AG04450 (cell line): ENCODE data around the gene MTUS2. TPM values are rescaled to one million over a fixed set of nuclear protein-coding genes. Genes with fewer than 3 reads are reported as not detected.

Experiments
- CTCF ChIA-PET: fragments of 300-600, 350-600 bp; formaldehyde crosslinking; extraction: SDS; loops from one replicate; lab custom pipeline; 2022; ENCODE audit warnings: antibody characterized with exemption, inconsistent platforms; lab: Charles Lee
- POLR2A ChIA-PET: fragments of 350-600 bp; formaldehyde crosslinking; extraction: SDS; loops from one replicate; lab custom pipeline; 2021; ENCODE audit warnings: antibody characterized with exemption, inconsistent platforms; lab: Yijun Ruan, JAX
- DNase-seq: peaks from one replicate; pipeline ENCODE4 v3.0.0-alpha.2; 2011; ENCODE audit warnings: low read depth, low spot score
- H3K27ac ChIP-seq: one replicate; pipeline ENCODE4 v1.5.1; 2012; ENCODE audit warnings: low read depth, low read length, control low read depth
- H3K27me3 ChIP-seq: one replicate; pipeline ENCODE4 v1.6.0; 2012; ENCODE audit warnings: low read length; ENCODE audit not compliant: control insufficient read depth, insufficient read depth
- H3K4me3 ChIP-seq: 2 replicates; pipeline ENCODE4 v1.5.1; 2011; ENCODE audit warnings: mild to moderate bottlenecking, low read depth, low read length, control low read depth
- H3K9me3 ChIP-seq: 2 replicates; pipeline ENCODE4 v1.5.1; 2012; ENCODE audit warnings: low read length; ENCODE audit not compliant: control insufficient read depth, insufficient read depth
- polyA plus RNA-seq: library from polyadenylated mRNA; depleted of rRNA; stranded (reverse); fragments of >200 nt; gene quantifications from 2 replicates; pipeline ENCODE4 v1.2.3, GENCODE V29; 2011
- TF ChIP-seq, protein P1 (sequence below): IDR thresholded peaks from 2 replicates; pipeline ENCODE4 v1.5.1; 2011; ENCODE audit warnings: low read depth, low read length, control low read depth, inconsistent platforms

Gene MTUS2
- polyA plus RNA-seq, 1 experiment = 0.02 TPM

GRCh38 chr13:29513981-29514719, 694.0 kb downstream of the MTUS2 start:
- TF ChIP-seq, protein P1, sequence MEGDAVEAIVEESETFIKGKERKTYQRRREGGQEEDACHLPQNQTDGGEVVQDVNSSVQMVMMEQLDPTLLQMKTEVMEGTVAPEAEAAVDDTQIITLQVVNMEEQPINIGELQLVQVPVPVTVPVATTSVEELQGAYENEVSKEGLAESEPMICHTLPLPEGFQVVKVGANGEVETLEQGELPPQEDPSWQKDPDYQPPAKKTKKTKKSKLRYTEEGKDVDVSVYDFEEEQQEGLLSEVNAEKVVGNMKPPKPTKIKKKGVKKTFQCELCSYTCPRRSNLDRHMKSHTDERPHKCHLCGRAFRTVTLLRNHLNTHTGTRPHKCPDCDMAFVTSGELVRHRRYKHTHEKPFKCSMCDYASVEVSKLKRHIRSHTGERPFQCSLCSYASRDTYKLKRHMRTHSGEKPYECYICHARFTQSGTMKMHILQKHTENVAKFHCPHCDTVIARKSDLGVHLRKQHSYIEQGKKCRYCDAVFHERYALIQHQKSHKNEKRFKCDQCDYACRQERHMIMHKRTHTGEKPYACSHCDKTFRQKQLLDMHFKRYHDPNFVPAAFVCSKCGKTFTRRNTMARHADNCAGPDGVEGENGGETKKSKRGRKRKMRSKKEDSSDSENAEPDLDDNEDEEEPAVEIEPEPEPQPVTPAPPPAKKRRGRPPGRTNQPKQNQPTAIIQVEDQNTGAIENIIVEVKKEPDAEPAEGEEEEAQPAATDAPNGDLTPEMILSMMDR = no peak
- Histone ChIP-seq H3K9me3 (no peaks in the 10 kb centered on the region), H3K27ac (no peak overlapping the region), H3K27me3 (no peaks in the 10 kb centered on the region), H3K4me3 (no peak overlapping the region)
- DNase-seq = no peak
- POLR2A ChIA-PET = no interaction called here
- CTCF ChIA-PET = no interaction called here

DNA sequence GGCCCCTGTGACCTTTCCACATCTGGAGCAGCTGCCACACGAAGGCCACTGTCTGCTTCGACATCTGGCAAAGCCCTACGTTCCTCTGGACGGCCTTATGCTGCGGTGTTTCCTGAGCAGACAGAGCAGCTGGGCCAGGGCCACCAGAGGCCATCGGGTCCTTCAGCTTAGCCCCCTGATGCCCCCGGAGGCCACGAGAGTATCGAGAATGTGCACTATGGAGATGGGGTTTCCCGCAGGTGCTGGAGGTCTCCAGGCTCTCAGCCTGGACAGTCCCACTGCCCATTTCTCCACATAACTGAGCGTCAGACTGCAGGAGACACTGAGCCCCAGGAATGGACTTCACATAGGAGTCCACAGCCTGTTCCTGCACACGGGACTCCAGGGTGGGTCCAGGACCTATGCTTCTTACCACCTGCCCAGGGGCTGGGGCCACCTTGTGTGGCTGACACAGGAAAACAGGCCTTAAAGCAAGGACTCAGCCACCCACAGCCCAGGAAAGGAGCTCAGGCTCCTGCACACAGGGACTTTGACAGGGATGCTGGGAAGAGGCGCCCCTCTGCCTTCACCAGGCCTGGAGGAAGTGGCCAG, 694.7 kb downstream of the MTUS2 start:
- TF ChIP-seq, protein P1 = no peak
- no peaks in the 10 kb centered on the region for H3K27me3 ChIP-seq
- POLR2A ChIA-PET = no interaction called here
- no peak for DNase-seq
- no peaks in the 10 kb centered on the region for H3K9me3 ChIP-seq
- no peak overlapping the region for H3K27ac ChIP-seq
- H3K4me3 ChIP-seq = no peak overlapping the region
- CTCF ChIA-PET = no interaction called here

DNA sequence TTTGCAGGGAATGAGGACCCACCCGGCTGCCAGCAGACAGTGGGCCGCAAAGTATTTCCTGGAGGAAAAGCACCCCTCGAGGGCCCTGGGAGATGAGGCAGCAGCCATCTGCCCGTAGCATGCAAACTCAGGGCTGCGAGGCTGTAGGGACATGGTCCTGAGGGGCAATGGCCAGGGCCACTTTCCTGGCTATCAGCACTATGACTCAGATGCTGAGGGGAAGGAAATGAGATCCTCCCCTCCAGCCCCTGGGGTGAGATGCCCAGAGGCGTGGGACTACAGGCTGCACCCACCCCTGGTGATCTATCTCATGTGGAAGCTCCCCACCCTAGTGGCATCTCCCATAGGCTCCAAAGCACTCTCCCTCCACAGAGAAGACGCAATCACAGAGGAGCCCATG, 695.2 kb downstream of the MTUS2 start:
- no peak overlapping the region for H3K27ac ChIP-seq
- no peaks in the 10 kb centered on the region for H3K27me3 ChIP-seq
- no peak overlapping the region for H3K4me3 ChIP-seq
- POLR2A ChIA-PET = no interaction called here
- TF ChIP-seq, protein P1 = no peak
- CTCF ChIA-PET = no interaction called here
- no peak for DNase-seq
- H3K9me3 ChIP-seq = no peaks in the 10 kb centered on the region

- CTCF ChIA-PET = no interaction called here
- no peak for DNase-seq
Measured at GRCh38 chr13:29516012-29516411, 695.9 kb downstream of the MTUS2 start.

DNA sequence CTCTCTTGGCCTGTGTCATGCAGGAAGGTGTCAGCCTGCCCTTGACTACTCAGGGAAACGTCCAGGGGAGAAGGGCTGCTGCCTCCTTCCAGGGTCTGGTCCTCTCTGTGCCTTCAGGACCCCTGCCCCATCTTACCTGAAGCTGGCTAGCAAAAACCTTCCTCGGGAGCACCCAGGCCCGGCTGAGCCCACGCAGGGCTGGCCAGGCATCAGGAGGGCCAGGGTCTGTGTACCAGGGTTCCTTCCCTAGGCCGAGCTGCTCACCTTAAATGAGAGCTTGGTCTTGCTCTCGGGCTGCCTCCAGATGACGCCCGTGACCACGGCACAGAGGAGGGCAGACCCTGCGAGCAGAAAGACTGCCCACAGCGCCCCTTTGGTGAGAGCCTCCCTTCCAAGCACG, 696.7 kb downstream of the MTUS2 start:
- Histone ChIP-seq H3K4me3 (no peak overlapping the region), H3K9me3 (no peaks in the 10 kb centered on the region), H3K27me3 (no peaks in the 10 kb centered on the region), H3K27ac (no peak overlapping the region)
- TF ChIP-seq, protein P1 = no peak
- DNase-seq = no peak
- ChIA-PET CTCF (interaction anchor here (1.9 kb wide), 1 partner anchor 8 kb away, joined by 10 read pairs; no protein-coding TSS in a partner anchor), POLR2A (no interaction called here)

More at GRCh38 chr13:29516012-29516411, 695.9 kb downstream of the MTUS2 start:
- TF ChIP-seq, protein P1 = no peak
- no peak overlapping the region for H3K27ac ChIP-seq
- POLR2A ChIA-PET = no interaction called here
- no peak overlapping the region for H3K4me3 ChIP-seq
- no peaks in the 10 kb centered on the region for H3K9me3 ChIP-seq
- no peaks in the 10 kb centered on the region for H3K27me3 ChIP-seq
